Neural cell (in vitro differentiated cells): ENCODE results near the gene TXNDC11.

ENCODE experiments used
- CTCF ChIP-seq: fragments of 450-650 bp; IDR thresholded peaks from 2 replicates; pipeline ENCODE4 v1.5.1; 2014; ENCODE audit warnings: antibody characterized with exemption, mild to moderate bottlenecking, moderate library complexity; ENCODE audit not compliant: poor library complexity, severe bottlenecking
- EZH2 ChIP-seq: fragments of 200-600, 300-800 bp; shearing (Covaris generic), sonication (generic); IDR thresholded peaks from 2 replicates; pipeline ENCODE4 v1.6.1; 2014; ENCODE audit warnings: antibody characterized with exemption, low read length, borderline replicate concordance, mild to moderate bottlenecking; ENCODE audit not compliant: insufficient read depth, poor library complexity, severe bottlenecking
- POLR2AphosphoS5 ChIP-seq: IDR thresholded peaks from 2 replicates; pipeline ENCODE4 v1.6.1; 2012
- RAD21 ChIP-seq: fragments of 450-650 bp; conservative IDR thresholded peaks from 2 replicates; pipeline ENCODE4 v1.6.1; 2014; ENCODE audit warnings: antibody characterized with exemption, mild to moderate bottlenecking, moderate library complexity
- TAF1 ChIP-seq: IDR thresholded peaks from 2 replicates; pipeline ENCODE4 v1.6.1; 2012; ENCODE audit warnings: low read depth

GRCh38 chr16:11672206-11673090 is 70.2 kb downstream of the TXNDC11 start:
- TF ChIP-seq EZH2 (no peak), CTCF (no peak), POLR2AphosphoS5 (no peak), TAF1 (no peak), RAD21 (no peak)
